Adrenal gland (tissue), 12 donors: ENCODE data around the gene SLC39A7. TPM values are rescaled to one million over a fixed set of nuclear protein-coding genes. Genes with fewer than 3 reads are reported as not detected.

Experiments
- DNase-seq, 7 donors: peaks; one replicate each; pipeline ENCODE4 v3.0.0-alpha.2; 2019 to 2020
- H3K27ac ChIP-seq, 5 donors: fragments of 200-600 bp; sonication (generic) in 4 of 5; 1 replicate in 3 of 5; 2 replicates in 2 of 5; pipeline versions ENCODE4 v1.5.1 to v1.8.0; 2016 to 2020; ENCODE audit warnings: mild to moderate bottlenecking in 1 of 5
- H3K27me3 ChIP-seq: fragments of 200-600 bp; 2 replicates; pipeline ENCODE4 v1.8.0; 2021
- H3K36me3 ChIP-seq, 2 donors: fragments of 200-600 bp; replicated peaks in 1 of 2; 1 replicate in 1 of 2; 2 replicates in 1 of 2; pipeline versions ENCODE4 v1.5.1 to v1.8.0; 2018 to 2022
- H3K4me1 ChIP-seq, 2 donors: fragments of 200-600 bp; replicated peaks in 1 of 2; 1 replicate in 1 of 2; 2 replicates in 1 of 2; pipeline versions ENCODE4 v1.5.1 to v1.8.0; 2018 to 2021
- H3K4me3 ChIP-seq, 4 donors: fragments of 200-600 bp; sonication (generic) in 3 of 4; one replicate each; pipeline ENCODE4 v1.5.1; 2016 to 2018
- H3K9me3 ChIP-seq, 3 donors: fragments of 200-600 bp; sonication (generic) in 1 of 3; replicated peaks in 1 of 3; 1 replicate in 2 of 3; 2 replicates in 1 of 3; pipeline versions ENCODE4 v1.5.1 to v1.8.0; 2016 to 2021
- CTCF ChIP-seq, 6 experiments: fragments of 450-650 bp in 4 of 6; fragments of 200-600 bp in 2 of 6; sonication (generic) in 1 of 6; IDR thresholded peaks; 1 replicate in 5 of 6; 2 replicates in 1 of 6; pipeline versions ENCODE4 v1.5.1 to v1.8.0; 2016 to 2021; ENCODE audit warnings: antibody characterized with exemption in 6 of 6, mild to moderate bottlenecking in 2 of 6, moderate library complexity in 1 of 6
- POLR2A ChIP-seq, 2 donors: fragments of 450-650 bp; IDR thresholded peaks; one replicate each; pipeline ENCODE4 v1.6.1; 2017; ENCODE audit warnings: antibody characterized with exemption in 2 of 2, mild to moderate bottlenecking in 2 of 2, moderate library complexity in 1 of 2
- WGBS, 4 donors: extraction: QIAGEN DNeasy Blood & Tissue Kit in 2 of 4; methylation state at CpG; one replicate each; pipeline versions ENCODE4 v1.1.5 to v1.1.7; 2013 to 2017; 5-methylcytosine and 5-hydroxymethylcytosine counted together
- intact Hi-C, 2 donors: fragments of 100-400 bp; cut with DNase I; formaldehyde crosslinking; loops; one replicate each; pipeline versions ENCODE4 v1.14.1 to v1.15.0; 2022 to 2023
- polyA plus RNA-seq, 3 donors: library from polyadenylated mRNA; stranded (reverse); fragments of 200-250 nt in 2 of 3; fragments of 350-450 nt in 1 of 3; fragmentation: Illumina TruSeq in 1 of 3; extraction: RNeasy Lipid Tissue Mini Kit (QIAGEN cat#74804) in 1 of 3; gene quantifications; one replicate each; pipeline ENCODE4 v1.2.3, GENCODE V29; 2013 to 2014
- total RNA-seq, 9 donors: library from RNA; depleted of rRNA in 4 of 9; stranded (reverse); fragments of >200 nt in 4 of 9; fragments of 120-200 nt in 1 of 9; fragmentation: NEBNext Ultra II Directional in 1 of 9; extraction: Animal tissue kit (Norgen Biotek cat#: 25700) in 1 of 9; gene quantifications; one replicate each; pipeline versions ENCODE4 v1.1.0 to v1.2.4, GENCODE V29; 2013 to 2023
- donor health status: healthy with polysubstance abuse.
- donor health status: Bipolar disorder and iron deficiency.
- donor health status: DM: yes; HTN: yes; CAD: no.
- donor health status: DM: no; HTN: no; CAD: no.
- donor health status: DM: no; HTN: no; CAD: no.
- donor health status: DM: yes; HTN: yes; CAD: no.

SLC39A7 gene
- total and polyA plus RNA-seq, 12 donors, result 44.4 to 239 (median 111) TPM

GRCh38 chr6:33165581-33166258, 34.9 kb upstream of the SLC39A7 start:
- intact Hi-C loops, result no loop called here
- Histone ChIP-seq H3K27me3 (no peaks in the 10 kb centered on the region), H3K9me3 (no peaks in the 10 kb centered on the region), H3K4me3 (no peak overlapping the region), H3K36me3 (no peaks in the 10 kb centered on the region), H3K4me1 (peaks cover 0 to 5% of the 10 kb centered on the region in 2 donors), H3K27ac (no peak overlapping the region)
- 72 to 79% (median 77%) methylated on average over 9 to 17 of the region's 17 CpGs for WGBS, 4 donors
- TF ChIP-seq CTCF (IDR thresholded peaks at IDR 0.05), result no peak
- TF ChIP-seq POLR2A (IDR thresholded peaks at IDR 0.05), result no peak
- peak in 1 of 7 donors; percentile 13 for DNase-seq

GRCh38 chr6:33166363-33166762, 34.3 kb upstream of the SLC39A7 start:
- no peak overlapping the region for H3K4me3 ChIP-seq
- H3K9me3 ChIP-seq, result no peaks in the 10 kb centered on the region
- 74 to 88% (median 86%) methylated on average over 6 of the region's 6 CpGs for WGBS, 4 donors
- TF ChIP-seq POLR2A (IDR thresholded peaks at IDR 0.05), result no peak
- no peak for TF ChIP-seq CTCF (IDR thresholded peaks at IDR 0.05)
- DNase-seq, result no peak
- intact Hi-C loops, result no loop called here
- H3K27ac ChIP-seq, result no peak overlapping the region
- H3K36me3 ChIP-seq, result no peaks in the 10 kb centered on the region
- H3K27me3 ChIP-seq, result no peaks in the 10 kb centered on the region
- peaks cover 0 to 5% of the 10 kb centered on the region in 2 donors for H3K4me1 ChIP-seq

GRCh38 chr6:33166811-33167210, 33.9 kb upstream of the SLC39A7 start:
- intact Hi-C loops, result no loop called here
- Histone ChIP-seq H3K9me3 (no peaks in the 10 kb centered on the region), H3K27me3 (no peaks in the 10 kb centered on the region), H3K4me1 (peaks cover 0 to 2% of the 10 kb centered on the region in 2 donors), H3K27ac (no peak overlapping the region), H3K36me3 (no peaks in the 10 kb centered on the region), H3K4me3 (no peak overlapping the region)
- TF ChIP-seq POLR2A (IDR thresholded peaks at IDR 0.05) (no peak), CTCF (IDR thresholded peaks at IDR 0.05) (no peak)
- 71 to 88% (median 86%) methylated on average over 3 to 7 of the region's 7 CpGs for WGBS, 4 donors
- no peak for DNase-seq

GRCh38 chr6:33167374-33168283, 33.0 kb upstream of the SLC39A7 start:
- intact Hi-C loops, result no loop called here
- H3K27me3 ChIP-seq, result no peaks in the 10 kb centered on the region

More at GRCh38 chr6:33167374-33168283, 33.0 kb upstream of the SLC39A7 start:
- Histone ChIP-seq H3K4me1 (no peaks in the 10 kb centered on the region), H3K9me3 (no peaks in the 10 kb centered on the region), H3K4me3 (no peak overlapping the region), H3K27ac (no peak overlapping the region), H3K36me3 (no peaks in the 10 kb centered on the region)
- no peak for TF ChIP-seq CTCF (IDR thresholded peaks at IDR 0.05)
- no peak for TF ChIP-seq POLR2A (IDR thresholded peaks at IDR 0.05)
- WGBS, 4 donors, result 86 to 92% (median 88%) methylated on average over 15 to 19 of the region's 19 CpGs
- no peak for DNase-seq
